ENCODE measurements around the gene UNC5A. TPM values are rescaled to one million over a fixed set of nuclear protein-coding genes. Genes with fewer than 3 reads are reported as not detected.

UNC5A gene
- total RNA-seq, 2 donors from 2014 or later: 0.89 to 1.4 TPM

- Histone ChIP-seq H3K4me3 (ENCODE audit: low read length) (no peak overlapping the region), H3K36me3 (ENCODE audit: control insufficient read depth, insufficient read depth, low read length) (no peaks in the 10 kb centered on the region), H3K9me3 (ENCODE audit: control insufficient read depth, low read length) (no peaks in the 10 kb centered on the region), H3K4me1 (ENCODE audit: control insufficient read depth, insufficient read depth, low read length) (no peaks in the 10 kb centered on the region), H3K9ac (ENCODE audit: extremely low read depth, low read length, poor library complexity, severe bottlenecking) (no peak overlapping the region), H3K27me3 (ENCODE audit: control insufficient read depth, insufficient read depth, low read length, poor library complexity, severe bottlenecking) (peaks cover 41% of the 10 kb centered on the region), H3K27ac (ENCODE audit: low read depth, low read length) (no peak overlapping the region)
- Mint-ChIP-seq H3K4me1 (peaks cover 5% of the 10 kb centered on the region), H3K9me3 (no peaks in the 10 kb centered on the region), H3K27me3 (ENCODE audit: insufficient read depth) (peaks cover 40% of the 10 kb centered on the region), H3K36me3 (ENCODE audit: low read depth) (no peaks in the 10 kb centered on the region), H3K4me3 (no peak overlapping the region), H3K27ac (no peak overlapping the region)
- no peak for TF ChIP-seq CTCF (conservative IDR thresholded peaks at IDR 0.05)
- DNase-seq: no peak
- 76 to 82% methylated on average over 3 of the region's 3 CpGs for WGBS, 2 experiments (ENCODE audit: insufficient coverage in 1 of 2, insufficient read length in 1 of 2)
Measured at GRCh38 chr5:176835918-176836317, 25.6 kb downstream of the UNC5A start.

- no peaks in the 10 kb centered on the region for H3K9me3 ChIP-seq (ENCODE audit: control insufficient read depth, low read length)
- Mint-ChIP-seq H3K36me3 (ENCODE audit: low read depth) (no peaks in the 10 kb centered on the region), H3K9me3 (no peaks in the 10 kb centered on the region), H3K27me3 (ENCODE audit: insufficient read depth) (peaks cover 47% of the 10 kb centered on the region), H3K4me1 (peaks cover 5% of the 10 kb centered on the region), H3K27ac (no peak overlapping the region), H3K4me3 (no peak overlapping the region)
- H3K36me3 ChIP-seq (ENCODE audit: control insufficient read depth, insufficient read depth, low read length): no peaks in the 10 kb centered on the region
- TF ChIP-seq CTCF (conservative IDR thresholded peaks at IDR 0.05): no peak
- H3K27ac ChIP-seq (ENCODE audit: low read depth, low read length): no peak overlapping the region
- no peak overlapping the region for H3K9ac ChIP-seq (ENCODE audit: extremely low read depth, low read length, poor library complexity, severe bottlenecking)
- H3K4me1 ChIP-seq (ENCODE audit: control insufficient read depth, insufficient read depth, low read length): no peaks in the 10 kb centered on the region
- WGBS, 2 experiments (ENCODE audit: insufficient coverage in 1 of 2, insufficient read length in 1 of 2): 60 to 67% methylated on average over 12 to 15 of the region's 15 CpGs
- H3K27me3 ChIP-seq (ENCODE audit: control insufficient read depth, insufficient read depth, low read length, poor library complexity, severe bottlenecking): peaks cover 41% of the 10 kb centered on the region
- no peak overlapping the region for H3K4me3 ChIP-seq (ENCODE audit: low read length)
- no peak for DNase-seq
Measured at GRCh38 chr5:176836811-176837706, 26.7 kb downstream of the UNC5A start.

- DNase-seq: peak; percentile 98
- no peaks in the 10 kb centered on the region for H3K4me1 ChIP-seq (ENCODE audit: control insufficient read depth, insufficient read depth, low read length)
- no peaks in the 10 kb centered on the region for H3K9me3 ChIP-seq (ENCODE audit: control insufficient read depth, low read length)
- no peaks in the 10 kb centered on the region for H3K36me3 ChIP-seq (ENCODE audit: control insufficient read depth, insufficient read depth, low read length)
- Mint-ChIP-seq H3K4me3 (no peak overlapping the region), H3K27me3 (ENCODE audit: insufficient read depth) (peaks cover 44% of the 10 kb centered on the region), H3K9me3 (no peaks in the 10 kb centered on the region), H3K36me3 (ENCODE audit: low read depth) (no peaks in the 10 kb centered on the region), H3K4me1 (peaks cover 5% of the 10 kb centered on the region), H3K27ac (no peak overlapping the region)
- no peak overlapping the region for H3K9ac ChIP-seq (ENCODE audit: extremely low read depth, low read length, poor library complexity, severe bottlenecking)
- no peak for TF ChIP-seq CTCF (conservative IDR thresholded peaks at IDR 0.05)
- H3K27me3 ChIP-seq (ENCODE audit: control insufficient read depth, insufficient read depth, low read length, poor library complexity, severe bottlenecking): peaks cover 38% of the 10 kb centered on the region
- H3K27ac ChIP-seq (ENCODE audit: low read depth, low read length): no peak overlapping the region
- WGBS, 2 experiments (ENCODE audit: insufficient coverage in 1 of 2, insufficient read length in 1 of 2): 23 to 47% methylated on average over 6 to 16 of the region's 16 CpGs
- H3K4me3 ChIP-seq (ENCODE audit: low read length): no peak overlapping the region
Measured at GRCh38 chr5:176837707-176838115, 27.4 kb downstream of the UNC5A start.

Measured in endodermal cell (in vitro differentiated cells).